Keratinocyte (primary cell): Measurements from ENCODE around the gene LACTB.

ENCODE experiments used
- CTCF ChIP-seq, 3 experiments: IDR thresholded peaks in 1 of 3; conservative IDR thresholded peaks in 1 of 3; optimal IDR thresholded peaks in 1 of 3; 2 replicates in 2 of 3; 3 replicates in 1 of 3; pipeline versions ENCODE3 to v1.5.1; 2011; ENCODE audit warnings: low read length in 3 of 3, mild to moderate bottlenecking in 3 of 3, moderate library complexity in 2 of 3, control low read depth in 1 of 3, inconsistent platforms in 1 of 3; ENCODE audit not compliant: insufficient read depth in 2 of 3; ENCODE audit errors: extremely low read depth in 1 of 3
- EZH2 ChIP-seq: IDR thresholded peaks from one replicate; pipeline ENCODE4 v1.6.1; 2012; ENCODE audit warnings: inconsistent platforms, mild to moderate bottlenecking, low read length, moderate library complexity

- TF ChIP-seq CTCF (optimal IDR thresholded peaks at IDR 0.05 in 1 of 3, IDR thresholded peaks at IDR 0.05 in 1 of 3, conservative IDR thresholded peaks at IDR 0.05 in 1 of 3; ENCODE audit: extremely low read depth in 1 of 3, insufficient read depth in 2 of 3, low read length in 3 of 3) (no peak), EZH2 (no peak)
Observed at GRCh38 chr15:63085289-63085688, 36.4 kb upstream of the LACTB start.
